GM12878 (cell line): ENCODE results near the gene ACACA. TPM values are rescaled to one million over a fixed set of nuclear protein-coding genes. Genes with fewer than 3 reads are reported as not detected.
"Not testable (repeated sequence)": the region's sequence is repeated elsewhere in the genome, so short reads cannot be mapped to it uniquely, and the experiment has no call there.

Experiments
- ATAC-seq: fragments of 200-7000 bp; cut with Tn5 transposase; 3 replicates; pipeline ENCODE4 v1.9.1; 2020; ENCODE audit warnings: mild to moderate bottlenecking, moderate library complexity
- BruUV-seq: library from RNA; stranded (reverse); fragments of 400-500 nt; replicated peaks from 2 replicates; lab custom pipeline; 2021; lab: Mats Ljungman, UMichigan
- CTCF ChIA-PET: fragments of 300-600 bp; sonication (Branson Sonifier 250); formaldehyde crosslinking; extraction: SDS; loops from one replicate; lab custom pipeline; 2021; ENCODE audit warnings: inconsistent platforms; lab: Yijun Ruan, JAX
- POLR2A ChIA-PET: fragments of 350-600 bp; formaldehyde crosslinking; extraction: SDS; loops from one replicate; lab custom pipeline; 2021; ENCODE audit warnings: inconsistent platforms; lab: Charles Lee
- RAD21 ChIA-PET: fragments of 300-600 bp; sonication (Branson Sonifier 250); formaldehyde crosslinking; loops from one replicate; lab custom pipeline; 2023; ENCODE audit warnings: antibody characterized with exemption; ENCODE audit not compliant: unreplicated experiment; lab: Charles Lee
- SMC1A ChIA-PET: fragments of 300-600 bp; sonication (Branson Sonifier 250); formaldehyde crosslinking; loops from one replicate; lab custom pipeline; 2023; ENCODE audit not compliant: unreplicated experiment, uncharacterized antibody; lab: Charles Lee
- DNase-seq: peaks from one replicate; pipeline ENCODE4 v3.0.0-alpha.2; 2011; ENCODE audit warnings: low read depth, low spot score
- FAIRE-seq: peaks from 3 replicates; lab custom pipeline; 2011; peaks lifted over from hg19 to GRCh38; lab: Jason Lieb, UNC
- H2AFZ ChIP-seq: 2 replicates; pipeline ENCODE4 v1.6.0; 2011; ENCODE audit warnings: low read depth, low read length, control low read depth; ENCODE audit not compliant: control insufficient read depth
- H3K27ac ChIP-seq: 2 replicates; pipeline ENCODE4 v1.5.1; 2011; ENCODE audit warnings: control low read depth; ENCODE audit not compliant: control insufficient read depth, insufficient read depth
- H3K27me3 ChIP-seq, 2 experiments: replicated peaks in 1 of 2; 2 replicates each; pipeline versions ENCODE4 v1.6.0 to v1.6.1; 2011; ENCODE audit warnings: low read length in 1 of 2; ENCODE audit not compliant: control insufficient read depth in 2 of 2, insufficient read depth in 2 of 2
- H3K36me3 ChIP-seq, 2 experiments: 2 replicates each; pipeline ENCODE4 v1.5.1; 2011; ENCODE audit warnings: low read length in 1 of 2; ENCODE audit not compliant: control insufficient read depth in 2 of 2, insufficient read depth in 2 of 2
- H3K4me1 ChIP-seq: 2 replicates; pipeline ENCODE4 v1.6.1; 2011; ENCODE audit warnings: mild to moderate bottlenecking, low read length, moderate library complexity, mixed read lengths; ENCODE audit not compliant: control insufficient read depth, insufficient read depth
- H3K4me2 ChIP-seq: 2 replicates; pipeline ENCODE4 v1.6.0; 2011; ENCODE audit warnings: control low read depth; ENCODE audit not compliant: control insufficient read depth, insufficient read depth
- H3K4me3 ChIP-seq: fragments of 200-600 bp; sonication (generic); 2 replicates; pipeline ENCODE4 v1.5.1; 2016
- H3K79me2 ChIP-seq: 2 replicates; pipeline ENCODE4 v1.6.0; 2011; ENCODE audit warnings: low read length; ENCODE audit not compliant: control insufficient read depth, insufficient read depth
- H3K9ac ChIP-seq: 2 replicates; pipeline ENCODE4 v1.8.0; 2011; ENCODE audit warnings: low read length, control low read depth, mixed read lengths; ENCODE audit not compliant: control insufficient read depth, insufficient read depth
- H3K9me3 ChIP-seq: replicated peaks from 3 replicates; pipeline ENCODE4 v1.5.1; 2011; ENCODE audit warnings: mild to moderate bottlenecking, low read length; ENCODE audit not compliant: control insufficient read depth, insufficient read depth
- H4K20me1 ChIP-seq: 2 replicates; pipeline ENCODE4 v1.6.0; 2011; ENCODE audit not compliant: control insufficient read depth, insufficient read depth
- ASH2L ChIP-seq: fragments of 300-600, 200-600 bp; sonication (generic); IDR thresholded peaks from 2 replicates; pipeline ENCODE4 v1.6.1; 2017; ENCODE audit warnings: low read depth, mild to moderate bottlenecking, borderline replicate concordance
- ETV6 ChIP-seq, 2 experiments: fragments of 450-650 bp in 1 of 2; IDR thresholded peaks in 1 of 2; conservative IDR thresholded peaks in 1 of 2; 2 replicates each; pipeline ENCODE4 v1.6.1; 2014; ENCODE audit warnings: antibody characterized with exemption in 1 of 2, borderline replicate concordance in 1 of 2, low read depth in 1 of 2, mild to moderate bottlenecking in 1 of 2, moderate library complexity in 1 of 2
- MTA3 ChIP-seq: IDR thresholded peaks from 2 replicates; pipeline ENCODE4 v1.6.1; 2012; ENCODE audit warnings: low read length, inconsistent platforms, borderline replicate concordance
- PAX5 ChIP-seq: IDR thresholded peaks from 2 replicates; pipeline ENCODE4 v1.6.1; 2011; ENCODE audit warnings: low read depth, low read length, borderline replicate concordance
- RELA ChIP-seq: fragments of 450-650 bp; IDR thresholded peaks from 2 replicates; pipeline ENCODE4 v1.8.0; 2014; ENCODE audit warnings: borderline replicate concordance; ENCODE audit not compliant: partially characterized antibody
- ZBTB33 ChIP-seq: fragments of 450-650 bp; IDR thresholded peaks from 2 replicates; pipeline ENCODE4 v1.6.1; 2017; ENCODE audit warnings: mild to moderate bottlenecking
- ZNF592 ChIP-seq: fragments of 450-650 bp; IDR thresholded peaks from 2 replicates; pipeline ENCODE4 v1.6.1; 2017; ENCODE audit warnings: mild to moderate bottlenecking, moderate library complexity
- WGBS: methylation state at CpG from one replicate; pipeline ENCODE4 v1.1.6; 2016; ENCODE audit warnings: low lambda C conversion rate; ENCODE audit not compliant: insufficient replicate concordance, insufficient coverage; ENCODE audit errors: missing lambda C conversion rate; 5-methylcytosine and 5-hydroxymethylcytosine counted together
- in situ Hi-C: fragments of 300-500 bp; cut with MboI; formaldehyde crosslinking; loops from 9 replicates; pipeline ENCODE4 v1.14.3; 2018; ENCODE audit warnings: mixed read lengths
- intact Hi-C: fragments of 100-400 bp; cut with micrococcal nuclease; formaldehyde crosslinking; loops from one replicate; pipeline ENCODE4 v1.14.2; 2022; ENCODE audit not compliant: unreplicated experiment
- polyA plus RNA-seq, 11 experiments: library from polyadenylated mRNA; depleted of rRNA in 4 of 11; unstranded in 6 of 11; stranded (reverse) in 5 of 11; fragments of >200 nt; fragmentation: Nextera tagmentation in 4 of 11; fragmentation: Illumina TruSeq in 1 of 11; extraction: Ambion mirVana in 4 of 11; extraction: Trizol in 1 of 11; gene quantifications; 1 replicate in 1 of 11; 2 replicates in 10 of 11; pipeline versions ENCODE4 v1.2.1 to v1.2.3, GENCODE V29; 2011 to 2016; ENCODE audit warnings: inconsistent platforms in 2 of 11, missing spikeins in 2 of 11, low read depth in 1 of 11
- total RNA-seq, 4 experiments: library from RNA; depleted of rRNA in 3 of 4; stranded (reverse); fragments of >200 nt in 3 of 4; fragmentation: Illumina TruSeq in 1 of 4; extraction: Trizol in 1 of 4; gene quantifications; 2 replicates each; pipeline versions ENCODE4 v1.2.1 to v1.2.3, GENCODE V29; 2013 to 2021

ACACA gene
- total and polyA plus RNA-seq, 10 of the 15 experiments (the other 5 are each of a cell fraction or from before 2014, with no cell fraction given): 12.9 to 74.2 (median 32.0) TPM

- intact Hi-C loops: no loop called here
- Histone ChIP-seq H3K9me3 (no peaks in the 10 kb centered on the region), H2AFZ (no peak overlapping the region), H4K20me1 (no peaks in the 10 kb centered on the region), H3K9ac (no peak overlapping the region), H3K4me3 (no peak overlapping the region), H3K36me3 (no peaks in the 10 kb centered on the region), H3K4me1 (no peaks in the 10 kb centered on the region), H3K79me2 (no peaks in the 10 kb centered on the region), H3K27ac (no peak overlapping the region), H3K4me2 (no peak overlapping the region), H3K27me3 (no peaks in the 10 kb centered on the region)
- TF ChIP-seq ZNF592: no peak
- no peak for TF ChIP-seq ETV6 (conservative IDR thresholded peaks at IDR 0.05 in 1 of 2, IDR thresholded peaks at IDR 0.05 in 1 of 2; ENCODE audit: borderline replicate concordance in 1 of 2, low read depth in 1 of 2)
- no peak for TF ChIP-seq RELA
- no peak for TF ChIP-seq ASH2L
- no peak for TF ChIP-seq ZBTB33
- TF ChIP-seq PAX5: no peak
- TF ChIP-seq MTA3: no peak
- ChIA-PET RAD21 (no interaction called here), CTCF (no interaction called here), SMC1A (interaction anchor here (0.6 kb wide), 1 partner anchor 132 kb away, joined by 3 read pairs; no protein-coding TSS in a partner anchor), POLR2A (no interaction called here)
- WGBS: 46% methylated on average over 2 of the region's 2 CpGs
- DNase-seq (no peak), ATAC-seq (no peak), FAIRE-seq (no peak)
- in situ Hi-C loops: no loop called here
- no TSS peak for BruUV-seq
Observed at GRCh38 chr17:37079065-37079708, 327.4 kb downstream of the ACACA start.

- H2AFZ ChIP-seq, intact Hi-C loops, ATAC-seq, FAIRE-seq, DNase-seq, H3K4me2 ChIP-seq, CTCF ChIA-PET, H3K79me2 ChIP-seq, H3K4me1 ChIP-seq, H3K36me3 ChIP-seq, H3K27me3 ChIP-seq, H3K9ac ChIP-seq, H4K20me1 ChIP-seq, H3K4me3 ChIP-seq, H3K9me3 ChIP-seq, H3K27ac ChIP-seq, RAD21 ChIA-PET, BruUV-seq: not testable (repeated sequence)
- in situ Hi-C loops: loop anchor here (25.0 kb wide), 1 partner anchor 461 kb away; the partner anchor contains the start of gene MRM1
- POLR2A ChIA-PET: interaction anchor here (0.6 kb wide), 1 partner anchor 97 kb away, joined by 3 read pairs; no protein-coding TSS in a partner anchor
- SMC1A ChIA-PET: interaction anchor here (1.4 kb wide), 1 partner anchor 26 kb away, joined by 5 read pairs; no protein-coding TSS in a partner anchor
- 13% methylated on average over 3 of the region's 3 CpGs for WGBS
Observed at GRCh38 chr17:37073464-37073863, 333.2 kb downstream of the ACACA start.
